HepG2 (cell line): ENCODE results near the gene TTF2. TPM values are rescaled to one million over a fixed set of nuclear protein-coding genes. Genes with fewer than 3 reads are reported as not detected.

ENCODE experiments used
- ATAC-seq: fragments of 200-7000 bp; cut with Tn5 transposase; 3 replicates; pipeline ENCODE4 v1.9.1; 2020; ENCODE audit warnings: mild to moderate bottlenecking, moderate library complexity
- BruUV-seq: library from RNA; stranded (reverse); fragments of 400-500 nt; replicated peaks from 2 replicates; lab custom pipeline; 2021; lab: Mats Ljungman, UMichigan
- CTCF ChIA-PET: fragments of 300-600 bp; formaldehyde crosslinking; extraction: SDS; loops from one replicate; lab custom pipeline; 2021; ENCODE audit warnings: low total read pairs, inconsistent platforms, low intra/inter-chr PET ratio; lab: Yijun Ruan, JAX
- POLR2A ChIA-PET: fragments of 350-600 bp; sonication (Branson Sonifier 250); formaldehyde crosslinking; loops from one replicate; lab custom pipeline; 2020; ENCODE audit warnings: antibody characterized with exemption, inconsistent platforms; lab: Yijun Ruan, JAX
- DNase-seq: peaks from one replicate; pipeline ENCODE4 v3.0.0-alpha.2; 2015; ENCODE audit warnings: low spot score
- FAIRE-seq: peaks from 3 replicates; lab custom pipeline; 2011; peaks lifted over from hg19 to GRCh38; lab: Jason Lieb, UNC
- H2AFZ ChIP-seq: one replicate; pipeline ENCODE4 v1.6.1; 2011; ENCODE audit warnings: low read length, inconsistent platforms
- H3K27ac ChIP-seq: fragments of 300-600 bp; 3 replicates; pipeline ENCODE4 v1.8.0; 2011; ENCODE audit warnings: mixed run types, mild to moderate bottlenecking, mixed read lengths, low read length, inconsistent platforms; ENCODE audit not compliant: insufficient read depth; ENCODE audit errors: extremely low read length
- H3K27me3 ChIP-seq, 2 experiments: fragments of 200-600 bp in 1 of 2; 2 replicates in 1 of 2; 3 replicates in 1 of 2; pipeline versions ENCODE4 v1.6.0 to v1.8.0; 2011; ENCODE audit warnings: low read length in 2 of 2, mild to moderate bottlenecking in 2 of 2, moderate library complexity in 2 of 2, inconsistent platforms in 1 of 2; ENCODE audit not compliant: insufficient read depth in 2 of 2, control insufficient read depth in 1 of 2
- H3K36me3 ChIP-seq, 2 experiments: fragments of 200-600 bp in 1 of 2; replicated peaks in 1 of 2; 2 replicates in 1 of 2; 3 replicates in 1 of 2; pipeline versions ENCODE4 v1.5.1 to v1.8.0; 2011; ENCODE audit warnings: low read length in 2 of 2, inconsistent platforms in 1 of 2; ENCODE audit not compliant: insufficient read depth in 2 of 2, control insufficient read depth in 1 of 2
- H3K4me1 ChIP-seq: 2 replicates; pipeline ENCODE4 v1.5.1; 2012; ENCODE audit warnings: low read length, inconsistent platforms; ENCODE audit not compliant: insufficient read depth
- H3K4me2 ChIP-seq: 2 replicates; pipeline ENCODE4 v1.6.0; 2011; ENCODE audit warnings: low read depth, low read length, inconsistent platforms
- H3K4me3 ChIP-seq, 3 experiments: fragments of 200-600 bp in 1 of 3; sonication (generic), shearing (Covaris generic) in 1 of 3; replicated peaks in 1 of 3; 2 replicates each; pipeline ENCODE4 v1.5.1; 2011 to 2016; ENCODE audit warnings: low read length in 3 of 3, inconsistent platforms in 2 of 3, low read depth in 2 of 3, mild to moderate bottlenecking in 2 of 3, control low read depth in 1 of 3, mixed read lengths in 1 of 3; ENCODE audit not compliant: insufficient read depth in 1 of 3
- H3K79me2 ChIP-seq: one replicate; pipeline ENCODE4 v1.6.1; 2011; ENCODE audit warnings: low read length, inconsistent platforms; ENCODE audit not compliant: insufficient read depth
- H3K9ac ChIP-seq: 2 replicates; pipeline ENCODE4 v1.6.0; 2011; ENCODE audit warnings: mild to moderate bottlenecking, low read depth, low read length, inconsistent platforms; ENCODE audit not compliant: insufficient read depth
- H3K9me3 ChIP-seq: 2 replicates; pipeline ENCODE4 v1.5.1; 2012; ENCODE audit warnings: mild to moderate bottlenecking, low read length
- H4K20me1 ChIP-seq: 2 replicates; pipeline ENCODE4 v1.6.0; 2011; ENCODE audit warnings: inconsistent platforms, mild to moderate bottlenecking, low read length, moderate library complexity; ENCODE audit not compliant: insufficient read depth
- ATF5 ChIP-seq: sonication (generic); formaldehyde crosslinking; IDR thresholded peaks from 2 replicates; pipeline ENCODE4 v1.4.0; 2020; ENCODE audit warnings: mild to moderate bottlenecking, low read depth, missing genetic modification reagents
- ATRX ChIP-seq: sonication (generic); formaldehyde crosslinking; IDR thresholded peaks from 2 replicates; pipeline ENCODE4 v1.4.0; 2020; ENCODE audit warnings: missing genetic modification reagents, borderline replicate concordance
- BCLAF1 ChIP-seq: fragments of 450-650 bp; IDR thresholded peaks from 2 replicates; pipeline ENCODE4 v1.6.1; 2017; ENCODE audit warnings: mild to moderate bottlenecking
- CEBPB ChIP-seq: IDR thresholded peaks from 2 replicates; pipeline ENCODE4 v1.6.1; 2011; ENCODE audit warnings: low read depth, low read length, improper control_type of control experiment, borderline replicate concordance
- FOXK1 ChIP-seq: sonication (generic); formaldehyde crosslinking; IDR thresholded peaks from 2 replicates; pipeline ENCODE4 v1.4.0; 2020; ENCODE audit warnings: low read depth, missing genetic modification reagents, borderline replicate concordance
- PTBP1 ChIP-seq: fragments of 200-400 bp; formaldehyde crosslinking; IDR thresholded peaks from 2 replicates; pipeline ENCODE4 v1.6.1; 2018; ENCODE audit warnings: low read length, low read depth; ENCODE audit not compliant: poor library complexity, severe bottlenecking
- SP2 ChIP-seq: sonication (generic); formaldehyde crosslinking; IDR thresholded peaks from 2 replicates; pipeline ENCODE4 v1.5.1; 2020; ENCODE audit warnings: mild to moderate bottlenecking, missing genetic modification reagents
- ZNF138 ChIP-seq: sonication (generic); formaldehyde crosslinking; IDR thresholded peaks from 2 replicates; pipeline ENCODE4 v1.5.0; 2020; ENCODE audit warnings: mild to moderate bottlenecking, low read depth, missing genetic modification reagents
- ZNF343 ChIP-seq: sonication (generic); formaldehyde crosslinking; IDR thresholded peaks from 2 replicates; pipeline ENCODE4 v1.4.0; 2020; ENCODE audit warnings: mild to moderate bottlenecking, missing genetic modification reagents
- WGBS: methylation state at CpG from one replicate; pipeline ENCODE4 v1.1.6; 2017; ENCODE audit warnings: low lambda C conversion rate; 5-methylcytosine and 5-hydroxymethylcytosine counted together
- in situ Hi-C: cut with HindIII; loops from 2 replicates; pipeline ENCODE4 v1.10.0; 2017; ENCODE audit warnings: low pct_unique_long_range_greater_than_20kb; ENCODE audit not compliant: extremely low pct_ligation_motif_present
- intact Hi-C: fragments of 100-400 bp; cut with micrococcal nuclease; formaldehyde crosslinking; loops from one replicate; pipeline ENCODE4 v1.10.0; 2022; ENCODE audit not compliant: unreplicated experiment
- polyA plus RNA-seq, 8 experiments: library from polyadenylated mRNA; depleted of rRNA in 3 of 8; stranded (reverse) in 7 of 8; unstranded in 1 of 8; fragments of >200 nt; fragmentation: Illumina TruSeq in 4 of 8; extraction: Trizol in 4 of 8; gene quantifications; 2 replicates each; pipeline versions ENCODE4 v1.2.1 to v1.2.3, GENCODE V29; 2011 to 2016; ENCODE audit warnings: low read depth in 4 of 8, missing spikeins in 1 of 8, mixed read lengths in 1 of 8; ENCODE audit not compliant: insufficient read depth in 1 of 8
- total RNA-seq, 5 experiments: library from RNA; depleted of rRNA; stranded (reverse); fragments of >200 nt; fragmentation: Illumina TruSeq; extraction: Trizol; gene quantifications; 2 replicates each; pipeline ENCODE4 v1.2.3, GENCODE V29; 2016; ENCODE audit warnings: low read depth in 1 of 5
- TF ChIP-seq, protein P1 (sequence below): sonication (generic); formaldehyde crosslinking; IDR thresholded peaks from 2 replicates; pipeline ENCODE4 v1.5.1; 2020; ENCODE audit warnings: mild to moderate bottlenecking, missing genetic modification reagents, borderline replicate concordance
- TF ChIP-seq, protein P2 (sequence below): sonication (generic); formaldehyde crosslinking; IDR thresholded peaks from 2 replicates; pipeline ENCODE4 v1.4.0; 2020; ENCODE audit warnings: missing genetic modification reagents, borderline replicate concordance

TTF2 gene
- total and polyA plus RNA-seq, 2 of the 13 experiments (the other 11 are each of a cell fraction or from before 2014, with no cell fraction given) = 12.8 to 48.9 TPM

GRCh38 chr1:117113199-117113598, 53.1 kb downstream of the TTF2 start:
- H3K36me3 ChIP-seq = peaks cover 0 to 1% of the 10 kb centered on the region in 2 experiments; a peak in 2 of 5 replicates
- FAIRE-seq = no peak
- H3K27me3 ChIP-seq = no peaks in the 10 kb centered on the region
- H3K79me2 ChIP-seq = no peaks in the 10 kb centered on the region
- POLR2A ChIA-PET = no interaction called here
- H4K20me1 ChIP-seq = no peaks in the 10 kb centered on the region
- H3K4me3 ChIP-seq = no peak overlapping the region
- no peaks in the 10 kb centered on the region for H3K4me1 ChIP-seq
- no peak for DNase-seq
- no peak overlapping the region for H3K27ac ChIP-seq
- WGBS = 96% methylated on average over 10 of the region's 11 CpGs
- no TSS peak for BruUV-seq
- H3K9ac ChIP-seq = no peak overlapping the region
- H2AFZ ChIP-seq = no peak overlapping the region
- intact Hi-C loops (no loop called here), in situ Hi-C loops (no loop called here)
- no peak for ATAC-seq
- no peak overlapping the region for H3K4me2 ChIP-seq
- no peaks in the 10 kb centered on the region for H3K9me3 ChIP-seq
- CTCF ChIA-PET = no interaction called here
- TF ChIP-seq PTBP1 = no peak
- no peak for TF ChIP-seq ZNF138 (CRISPR knock-in tag)
- TF ChIP-seq ATF5 (CRISPR knock-in tag) = no peak
- TF ChIP-seq BCLAF1 = no peak
- no peak for TF ChIP-seq ATRX (CRISPR knock-in tag)
- TF ChIP-seq SP2 = no peak
- no peak for TF ChIP-seq ZNF343 (CRISPR knock-in tag)
- no peak for TF ChIP-seq CEBPB
- TF ChIP-seq, protein P1, sequence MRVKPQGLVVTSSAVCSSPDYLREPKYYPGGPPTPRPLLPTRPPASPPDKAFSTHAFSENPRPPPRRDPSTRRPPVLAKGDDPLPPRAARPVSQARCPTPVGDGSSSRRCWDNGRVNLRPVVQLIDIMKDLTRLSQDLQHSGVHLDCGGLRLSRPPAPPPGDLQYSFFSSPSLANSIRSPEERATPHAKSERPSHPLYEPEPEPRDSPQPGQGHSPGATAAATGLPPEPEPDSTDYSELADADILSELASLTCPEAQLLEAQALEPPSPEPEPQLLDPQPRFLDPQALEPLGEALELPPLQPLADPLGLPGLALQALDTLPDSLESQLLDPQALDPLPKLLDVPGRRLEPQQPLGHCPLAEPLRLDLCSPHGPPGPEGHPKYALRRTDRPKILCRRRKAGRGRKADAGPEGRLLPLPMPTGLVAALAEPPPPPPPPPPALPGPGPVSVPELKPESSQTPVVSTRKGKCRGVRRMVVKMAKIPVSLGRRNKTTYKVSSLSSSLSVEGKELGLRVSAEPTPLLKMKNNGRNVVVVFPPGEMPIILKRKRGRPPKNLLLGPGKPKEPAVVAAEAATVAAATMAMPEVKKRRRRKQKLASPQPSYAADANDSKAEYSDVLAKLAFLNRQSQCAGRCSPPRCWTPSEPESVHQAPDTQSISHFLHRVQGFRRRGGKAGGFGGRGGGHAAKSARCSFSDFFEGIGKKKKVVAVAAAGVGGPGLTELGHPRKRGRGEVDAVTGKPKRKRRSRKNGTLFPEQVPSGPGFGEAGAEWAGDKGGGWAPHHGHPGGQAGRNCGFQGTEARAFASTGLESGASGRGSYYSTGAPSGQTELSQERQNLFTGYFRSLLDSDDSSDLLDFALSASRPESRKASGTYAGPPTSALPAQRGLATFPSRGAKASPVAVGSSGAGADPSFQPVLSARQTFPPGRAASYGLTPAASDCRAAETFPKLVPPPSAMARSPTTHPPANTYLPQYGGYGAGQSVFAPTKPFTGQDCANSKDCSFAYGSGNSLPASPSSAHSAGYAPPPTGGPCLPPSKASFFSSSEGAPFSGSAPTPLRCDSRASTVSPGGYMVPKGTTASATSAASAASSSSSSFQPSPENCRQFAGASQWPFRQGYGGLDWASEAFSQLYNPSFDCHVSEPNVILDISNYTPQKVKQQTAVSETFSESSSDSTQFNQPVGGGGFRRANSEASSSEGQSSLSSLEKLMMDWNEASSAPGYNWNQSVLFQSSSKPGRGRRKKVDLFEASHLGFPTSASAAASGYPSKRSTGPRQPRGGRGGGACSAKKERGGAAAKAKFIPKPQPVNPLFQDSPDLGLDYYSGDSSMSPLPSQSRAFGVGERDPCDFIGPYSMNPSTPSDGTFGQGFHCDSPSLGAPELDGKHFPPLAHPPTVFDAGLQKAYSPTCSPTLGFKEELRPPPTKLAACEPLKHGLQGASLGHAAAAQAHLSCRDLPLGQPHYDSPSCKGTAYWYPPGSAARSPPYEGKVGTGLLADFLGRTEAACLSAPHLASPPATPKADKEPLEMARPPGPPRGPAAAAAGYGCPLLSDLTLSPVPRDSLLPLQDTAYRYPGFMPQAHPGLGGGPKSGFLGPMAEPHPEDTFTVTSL (CRISPR knock-in tag) = no peak
- TF ChIP-seq, protein P2, sequence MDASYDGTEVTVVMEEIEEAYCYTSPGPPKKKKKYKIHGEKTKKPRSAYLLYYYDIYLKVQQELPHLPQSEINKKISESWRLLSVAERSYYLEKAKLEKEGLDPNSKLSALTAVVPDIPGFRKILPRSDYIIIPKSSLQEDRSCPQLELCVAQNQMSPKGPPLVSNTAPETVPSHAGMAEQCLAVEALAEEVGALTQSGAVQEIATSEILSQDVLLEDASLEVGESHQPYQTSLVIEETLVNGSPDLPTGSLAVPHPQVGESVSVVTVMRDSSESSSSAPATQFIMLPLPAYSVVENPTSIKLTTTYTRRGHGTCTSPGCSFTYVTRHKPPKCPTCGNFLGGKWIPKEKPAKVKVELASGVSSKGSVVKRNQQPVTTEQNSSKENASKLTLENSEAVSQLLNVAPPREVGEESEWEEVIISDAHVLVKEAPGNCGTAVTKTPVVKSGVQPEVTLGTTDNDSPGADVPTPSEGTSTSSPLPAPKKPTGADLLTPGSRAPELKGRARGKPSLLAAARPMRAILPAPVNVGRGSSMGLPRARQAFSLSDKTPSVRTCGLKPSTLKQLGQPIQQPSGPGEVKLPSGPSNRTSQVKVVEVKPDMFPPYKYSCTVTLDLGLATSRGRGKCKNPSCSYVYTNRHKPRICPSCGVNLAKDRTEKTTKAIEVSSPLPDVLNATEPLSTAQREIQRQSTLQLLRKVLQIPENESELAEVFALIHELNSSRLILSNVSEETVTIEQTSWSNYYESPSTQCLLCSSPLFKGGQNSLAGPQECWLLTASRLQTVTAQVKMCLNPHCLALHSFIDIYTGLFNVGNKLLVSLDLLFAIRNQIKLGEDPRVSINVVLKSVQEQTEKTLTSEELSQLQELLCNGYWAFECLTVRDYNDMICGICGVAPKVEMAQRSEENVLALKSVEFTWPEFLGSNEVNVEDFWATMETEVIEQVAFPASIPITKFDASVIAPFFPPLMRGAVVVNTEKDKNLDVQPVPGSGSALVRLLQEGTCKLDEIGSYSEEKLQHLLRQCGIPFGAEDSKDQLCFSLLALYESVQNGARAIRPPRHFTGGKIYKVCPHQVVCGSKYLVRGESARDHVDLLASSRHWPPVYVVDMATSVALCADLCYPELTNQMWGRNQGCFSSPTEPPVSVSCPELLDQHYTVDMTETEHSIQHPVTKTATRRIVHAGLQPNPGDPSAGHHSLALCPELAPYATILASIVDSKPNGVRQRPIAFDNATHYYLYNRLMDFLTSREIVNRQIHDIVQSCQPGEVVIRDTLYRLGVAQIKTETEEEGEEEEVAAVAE (CRISPR knock-in tag) = no peak
- TF ChIP-seq FOXK1 (CRISPR knock-in tag) = no peak
